Stomach (tissue), 4 donors: ENCODE measurements around the gene CIB4.

Experiments used
- EP300 ChIP-seq: sonication (generic); formaldehyde crosslinking; IDR thresholded peaks from one replicate; pipeline ENCODE4 v1.6.1; 2017; ENCODE audit warnings: antibody characterized with exemption
- POLR2A ChIP-seq, 4 donors: fragments of 450-650 bp; IDR thresholded peaks; one replicate each; pipeline ENCODE4 v1.6.1; 2016; ENCODE audit warnings: antibody characterized with exemption in 4 of 4, control low read depth in 2 of 4, mild to moderate bottlenecking in 1 of 4, moderate library complexity in 1 of 4
- TF ChIP-seq, protein P1 (sequence below), 7 experiments: fragments of 450-650 bp in 4 of 7; fragments of 200-600 bp in 3 of 7; sonication (generic) in 3 of 7; IDR thresholded peaks; one replicate each; pipeline ENCODE4 v1.5.1; 2016 to 2019; ENCODE audit warnings: antibody characterized with exemption in 7 of 7, control low read depth in 2 of 7, mild to moderate bottlenecking in 1 of 7

GRCh38 chr2:26653207-26654060, 12.3 kb upstream of the CIB4 start:
- TF ChIP-seq EP300 (no peak), POLR2A (IDR thresholded peaks at IDR 0.05) (no peak)
- TF ChIP-seq, protein P1, sequence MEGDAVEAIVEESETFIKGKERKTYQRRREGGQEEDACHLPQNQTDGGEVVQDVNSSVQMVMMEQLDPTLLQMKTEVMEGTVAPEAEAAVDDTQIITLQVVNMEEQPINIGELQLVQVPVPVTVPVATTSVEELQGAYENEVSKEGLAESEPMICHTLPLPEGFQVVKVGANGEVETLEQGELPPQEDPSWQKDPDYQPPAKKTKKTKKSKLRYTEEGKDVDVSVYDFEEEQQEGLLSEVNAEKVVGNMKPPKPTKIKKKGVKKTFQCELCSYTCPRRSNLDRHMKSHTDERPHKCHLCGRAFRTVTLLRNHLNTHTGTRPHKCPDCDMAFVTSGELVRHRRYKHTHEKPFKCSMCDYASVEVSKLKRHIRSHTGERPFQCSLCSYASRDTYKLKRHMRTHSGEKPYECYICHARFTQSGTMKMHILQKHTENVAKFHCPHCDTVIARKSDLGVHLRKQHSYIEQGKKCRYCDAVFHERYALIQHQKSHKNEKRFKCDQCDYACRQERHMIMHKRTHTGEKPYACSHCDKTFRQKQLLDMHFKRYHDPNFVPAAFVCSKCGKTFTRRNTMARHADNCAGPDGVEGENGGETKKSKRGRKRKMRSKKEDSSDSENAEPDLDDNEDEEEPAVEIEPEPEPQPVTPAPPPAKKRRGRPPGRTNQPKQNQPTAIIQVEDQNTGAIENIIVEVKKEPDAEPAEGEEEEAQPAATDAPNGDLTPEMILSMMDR (IDR thresholded peaks at IDR 0.05): no peak
